ENCODE data around the gene ZBTB7C. TPM values are rescaled to one million over a fixed set of nuclear protein-coding genes. Genes with fewer than 3 reads are reported as not detected.
A peak's percentile ranks its signal among the peaks of the same experiment; 100 is the strongest.

Gene ZBTB7C
- total and polyA plus RNA-seq, 2 of the 8 experiments (the other 6 are each of a cell fraction or from before 2014, with no cell fraction given): 0.15 to 0.45 TPM

GRCh38 chr18:48007955-48008701 lies 401.1 kb downstream of the ZBTB7C start:
- H2BK15ac ChIP-seq (ENCODE audit: low read length): peak overlapping the region; percentile 92; the same call in 1 of the 2 replicates
- POLR2A ChIA-PET (ENCODE audit: partially characterized antibody): interaction anchor here (1.0 to 1.7 kb wide), 9 partner anchors 10 to 225 kb away, joined by 3 to 11 read pairs (median 3); partner anchors contain the start of gene SMAD2
- peak overlapping the region; percentile 65 to 90 for H3K4me2 ChIP-seq (ENCODE audit: insufficient read depth in 1 of 2, low read depth in 2 of 2, low read length in 2 of 2)
- no peaks in the 10 kb centered on the region for H3K79me2 ChIP-seq (ENCODE audit: control insufficient read depth in 1 of 2, insufficient read depth in 2 of 2, low read length in 2 of 2)
- peak overlapping the region; percentile 95 for H4K8ac ChIP-seq (ENCODE audit: extremely low read depth, insufficient read depth, low read length)
- peak overlapping the region; percentile 25 for H4K91ac ChIP-seq (replicated peaks; ENCODE audit: insufficient read length, low read length)
- peak overlapping the region in 3 of 4 experiments; percentile 42 to 62 (median 62); a peak in 4 of 7 replicates for H3K9ac ChIP-seq (replicated peaks in 1 of 4; ENCODE audit: extremely low read depth in 1 of 4, low read depth in 3 of 4, low read length in 3 of 4)
- peak overlapping the region; percentile 14; the same call in 1 of the 2 replicates for H3K27ac ChIP-seq (ENCODE audit: low read depth, low read length)
- H2BK12ac ChIP-seq (ENCODE audit: low read depth, low read length): peak overlapping the region; percentile 87; the same call in 1 of the 2 replicates
- H3K23ac ChIP-seq (ENCODE audit: insufficient read length): no peak overlapping the region
- DNase-seq (ENCODE audit: low read depth in 1 of 2, low spot score in 2 of 2) (peak; percentile 70 to 88), FAIRE-seq (no peak)
- WGBS, 2 experiments (ENCODE audit: extremely low coverage in 1 of 2, insufficient coverage in 1 of 2, insufficient read length in 1 of 2, insufficient replicate concordance in 2 of 2, low coverage in 1 of 2, low lambda C conversion rate in 2 of 2, missing lambda C conversion rate in 1 of 2): 4% methylated on average over 36 of the region's 68 CpGs; no CpG with 5 or more reads in 1 of the 2 experiments
- no peaks in the 10 kb centered on the region for H3K9me3 ChIP-seq (ENCODE audit: insufficient read depth in 2 of 2, low read depth in 1 of 2, low read length in 1 of 2)
- H2BK5ac ChIP-seq (ENCODE audit: low read depth, low read length): peak overlapping the region; percentile 91
- H3K18ac ChIP-seq (ENCODE audit: extremely low read depth, low read length): peak overlapping the region; percentile 94
- peak overlapping the region; percentile 83 for H3K56ac ChIP-seq (replicated peaks; ENCODE audit: insufficient read length, low read depth, low read length)
- peaks cover 0 to 18% (median 10%) of the 10 kb centered on the region in 4 experiments; a peak in 5 of 7 replicates for H3K4me1 ChIP-seq (replicated peaks in 1 of 4; ENCODE audit: control insufficient read depth in 3 of 4, insufficient read depth in 4 of 4, low read length in 3 of 4)
- peak overlapping the region; percentile 49 for H4K5ac ChIP-seq (ENCODE audit: insufficient read length, low read depth, low read length)
- no peak overlapping the region for H3K4ac ChIP-seq (replicated peaks; ENCODE audit: insufficient read length, low read depth, low read length)
- CTCF ChIA-PET (ENCODE audit: partially characterized antibody): interaction anchor here (0.5 to 2.5 kb wide), 32 partner anchors 9 to 793 kb away, joined by 3 to 33 read pairs (median 4); no protein-coding TSS in a partner anchor
- H2AK5ac ChIP-seq (ENCODE audit: low read depth, low read length): no peak overlapping the region
- H3K23me2 ChIP-seq (ENCODE audit: low read depth, low read length): peaks cover 5% of the 10 kb centered on the region
- H3K14ac ChIP-seq (ENCODE audit: insufficient read length): no peak overlapping the region
- H3K79me1 ChIP-seq (ENCODE audit: low read depth, low read length): no peaks in the 10 kb centered on the region; the same call in 1 of the 2 replicates
- peaks cover 0 to 16% (median 11%) of the 10 kb centered on the region in 4 experiments; a peak in 5 of 7 replicates for H3K27me3 ChIP-seq (replicated peaks in 1 of 4; ENCODE audit: control insufficient read depth in 3 of 4, extremely low read depth in 1 of 4, insufficient read depth in 3 of 4, low read length in 3 of 4)
- H2BK20ac ChIP-seq (ENCODE audit: low read length): no peak overlapping the region
- no peaks in the 10 kb centered on the region for H4K20me1 ChIP-seq (replicated peaks in 1 of 2; ENCODE audit: control insufficient read depth in 1 of 2, insufficient read depth in 2 of 2, low read length in 2 of 2)
- H3K36me3 ChIP-seq (ENCODE audit: control insufficient read depth in 2 of 4, insufficient read depth in 4 of 4, low read length in 3 of 4): no peaks in the 10 kb centered on the region
- H2AFZ ChIP-seq (ENCODE audit: low read length): peak overlapping the region; percentile 98
- peak overlapping the region; percentile 37 to 70 (median 50) for H3K4me3 ChIP-seq (ENCODE audit: extremely low read depth in 1 of 4, insufficient read depth in 2 of 4, low read depth in 3 of 4, low read length in 4 of 4)
- H2BK120ac ChIP-seq (replicated peaks; ENCODE audit: low read depth, low read length): peak overlapping the region; percentile 65
- TF ChIP-seq CTCF (IDR thresholded peaks at IDR 0.05; ENCODE audit: control extremely low read depth in 1 of 3, insufficient read depth in 1 of 3, low read depth in 1 of 3, low read length in 3 of 3) (peak; percentile 49 to 55 (median 52)), BCL11A (IDR thresholded peaks at IDR 0.05; ENCODE audit: low read depth in 2 of 2, low read length in 2 of 2) (no peak), CEBPB (IDR thresholded peaks at IDR 0.05; ENCODE audit: low read depth, low read length) (no peak), PHF8 (conservative IDR thresholded peaks at IDR 0.05; ENCODE audit: low read depth, low read length) (peak; percentile 56), TBP (IDR thresholded peaks at IDR 0.05; ENCODE audit: low read depth, low read length) (peak; percentile 9; the same call in 1 of the 2 replicates), POLR2A (IDR thresholded peaks at IDR 0.05; ENCODE audit: control extremely low read depth in 1 of 2, low read depth in 2 of 2, low read length in 2 of 2) (peak; percentile 53 to 61; a peak in 2 of 3 replicates), KDM1A (IDR thresholded peaks at IDR 0.05; ENCODE audit: borderline replicate concordance, low read length) (0 out of 2 replicates have a peak, but pooled peaks have one; percentile 34), SP1 (IDR thresholded peaks at IDR 0.05; ENCODE audit: low read depth, low read length) (no peak)
